ENCODE measurements around the gene COPB2.

Gene COPB2

GRCh38 chr3:139346771-139347170, 42.7 kb downstream of the COPB2 start:
- peaks cover 36% of the 10 kb centered on the region for H3K4me1 ChIP-seq (ENCODE audit: insufficient read depth, low read length, poor library complexity, severe bottlenecking)

DNA sequence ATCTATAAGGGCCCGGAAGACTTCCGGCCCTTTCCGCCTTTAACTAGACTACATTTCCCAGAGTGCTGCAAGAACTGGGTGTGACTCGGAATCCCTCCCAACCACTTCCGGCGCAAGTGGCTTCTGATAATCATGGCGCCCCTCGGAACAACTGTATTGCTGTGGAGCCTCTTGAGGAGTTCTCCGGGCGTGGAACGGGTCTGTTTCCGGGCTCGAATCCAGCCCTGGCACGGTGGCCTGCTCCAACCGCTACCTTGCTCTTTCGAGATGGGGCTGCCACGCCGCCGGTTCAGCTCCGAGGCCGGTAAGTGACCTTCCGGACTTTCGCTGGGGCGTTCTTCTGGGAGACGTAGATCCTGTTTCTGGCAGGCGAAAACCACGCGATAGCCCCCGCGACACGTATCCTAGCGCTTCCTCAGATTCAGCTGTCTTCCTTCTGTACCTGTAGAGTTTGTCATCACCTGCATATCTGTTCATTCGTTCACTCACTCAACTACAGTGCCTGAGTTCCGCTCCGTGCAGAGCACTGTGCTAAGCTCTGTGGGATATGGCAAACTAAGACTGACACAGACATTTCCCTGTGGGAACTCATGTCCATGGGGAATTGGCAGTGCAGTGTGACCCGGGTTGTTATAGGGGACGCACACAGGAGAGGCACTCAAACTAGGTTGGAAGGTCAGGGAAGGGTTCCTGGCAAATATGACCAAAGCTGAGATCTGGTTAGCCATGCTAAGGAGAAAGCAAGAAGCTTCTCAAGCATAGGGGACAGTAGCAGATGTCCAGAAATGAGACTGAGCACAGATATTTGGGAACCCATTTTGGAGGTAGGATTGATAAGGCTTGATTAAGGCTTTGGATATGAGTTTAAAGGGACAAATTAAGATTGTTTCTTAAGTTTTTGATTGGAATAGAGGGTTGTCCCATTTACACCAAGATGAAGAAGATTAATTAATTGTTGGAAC, 45.3 kb downstream of the COPB2 start, which contains the start of gene MRPS22:
TSS of gene MRPS22 (plus strand) at position 126 of the 962 bp plus-strand sequence. CDS start at position 133, 7 bp downstream.
- Histone ChIP-seq H3K4me1 (ENCODE audit: insufficient read depth, low read length, poor library complexity, severe bottlenecking) (peaks cover 42% of the 10 kb centered on the region), H3K9ac (ENCODE audit: low read depth, low read length, poor library complexity, severe bottlenecking) (peak within 1 kb of the TSS; percentile 79), H3K79me2 (ENCODE audit: insufficient read depth, low read length) (peaks cover 43% of the 10 kb centered on the region), H3K9me2 (replicated peaks; ENCODE audit: low read depth, low read length) (no peaks in the 10 kb centered on the region), H3K9me3 (ENCODE audit: insufficient read depth, low read depth, low read length) (no peaks in the 10 kb centered on the region), H3K4me3 (ENCODE audit: low read length, poor library complexity, severe bottlenecking) (peak within 1 kb of the TSS; percentile 85), H3K36me3 (ENCODE audit: insufficient read depth, low read length) (peaks cover 12% of the 10 kb centered on the region; the same call in 1 of the 2 replicates), H2AFZ (ENCODE audit: low read length) (peak within 1 kb of the TSS; percentile 94), H3K4me2 (ENCODE audit: low read depth, low read length, poor library complexity, severe bottlenecking) (peak within 1 kb of the TSS; percentile 97), H4K20me1 (ENCODE audit: insufficient read depth, low read length, poor library complexity, severe bottlenecking) (peaks cover 4% of the 10 kb centered on the region), H3K27me3 (ENCODE audit: insufficient read depth, low read length, poor library complexity, severe bottlenecking) (no peaks in the 10 kb centered on the region), H3F3A (ENCODE audit: low read depth) (no peaks in the 10 kb centered on the region)
- no peak for TF ChIP-seq EZH2phosphoT487 (IDR thresholded peaks at IDR 0.05; ENCODE audit: borderline replicate concordance)
- no peak for TF ChIP-seq CTCF (conservative IDR thresholded peaks at IDR 0.05; ENCODE audit: low read length)

More at GRCh38 chr3:139346771-139347170, 42.7 kb downstream of the COPB2 start:
- H3K9ac ChIP-seq (ENCODE audit: low read depth, low read length, poor library complexity, severe bottlenecking): peak overlapping the region; percentile 49
- H4K20me1 ChIP-seq (ENCODE audit: insufficient read depth, low read length, poor library complexity, severe bottlenecking): peaks cover 4% of the 10 kb centered on the region
- H3K4me3 ChIP-seq (ENCODE audit: low read length, poor library complexity, severe bottlenecking): peak overlapping the region; percentile 85
- H3F3A ChIP-seq (ENCODE audit: low read depth): no peaks in the 10 kb centered on the region
- TF ChIP-seq EZH2phosphoT487 (IDR thresholded peaks at IDR 0.05; ENCODE audit: borderline replicate concordance) (no peak), CTCF (conservative IDR thresholded peaks at IDR 0.05; ENCODE audit: low read length) (no peak)
- H2AFZ ChIP-seq (ENCODE audit: low read length): no peak overlapping the region
- H3K27me3 ChIP-seq (ENCODE audit: insufficient read depth, low read length, poor library complexity, severe bottlenecking): no peaks in the 10 kb centered on the region
- H3K9me3 ChIP-seq (ENCODE audit: insufficient read depth, low read depth, low read length): no peaks in the 10 kb centered on the region
- H3K9me2 ChIP-seq (replicated peaks; ENCODE audit: low read depth, low read length): no peaks in the 10 kb centered on the region
- H3K79me2 ChIP-seq (ENCODE audit: insufficient read depth, low read length): peaks cover 43% of the 10 kb centered on the region
- H3K36me3 ChIP-seq (ENCODE audit: insufficient read depth, low read length): peaks cover 36% of the 10 kb centered on the region; the same call in 1 of the 2 replicates
- peak overlapping the region; percentile 97 for H3K4me2 ChIP-seq (ENCODE audit: low read depth, low read length, poor library complexity, severe bottlenecking)

DNA sequence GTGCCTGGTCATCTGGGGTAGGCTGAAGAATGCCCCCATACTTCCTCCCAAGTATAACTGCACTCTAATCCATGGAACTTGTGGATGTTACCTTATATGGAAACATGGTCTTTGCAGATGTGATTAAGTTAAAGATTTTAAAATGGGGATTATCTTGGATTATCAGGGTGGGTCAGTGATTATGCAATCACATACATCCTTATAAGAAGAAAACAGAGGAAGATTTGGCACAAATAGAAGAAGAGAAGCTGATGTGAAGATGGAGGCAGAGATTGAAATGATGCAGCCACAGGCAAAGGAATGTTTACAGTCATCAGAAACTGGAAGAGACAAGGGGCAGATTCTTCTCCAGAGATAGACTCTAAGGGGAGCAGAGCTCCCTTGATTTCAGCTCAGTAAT, 47.4 kb downstream of the COPB2 start:
- peaks cover 33% of the 10 kb centered on the region for H3K79me2 ChIP-seq (ENCODE audit: insufficient read depth, low read length)
- no peak for TF ChIP-seq EZH2phosphoT487 (IDR thresholded peaks at IDR 0.05; ENCODE audit: borderline replicate concordance)
- TF ChIP-seq CTCF (conservative IDR thresholded peaks at IDR 0.05; ENCODE audit: low read length): no peak
- no peaks in the 10 kb centered on the region for H3K9me3 ChIP-seq (ENCODE audit: insufficient read depth, low read depth, low read length)
- no peaks in the 10 kb centered on the region for H3K9me2 ChIP-seq (replicated peaks; ENCODE audit: low read depth, low read length)
- H3K36me3 ChIP-seq (ENCODE audit: insufficient read depth, low read length): no peaks in the 10 kb centered on the region
- no peaks in the 10 kb centered on the region for H3K27me3 ChIP-seq (ENCODE audit: insufficient read depth, low read length, poor library complexity, severe bottlenecking)
- peak overlapping the region; percentile 9; the same call in 1 of the 2 replicates for H2AFZ ChIP-seq (ENCODE audit: low read length)
- no peak overlapping the region for H3K4me3 ChIP-seq (ENCODE audit: low read length, poor library complexity, severe bottlenecking)
- peaks cover 4% of the 10 kb centered on the region for H4K20me1 ChIP-seq (ENCODE audit: insufficient read depth, low read length, poor library complexity, severe bottlenecking)
- no peaks in the 10 kb centered on the region for H3F3A ChIP-seq (ENCODE audit: low read depth)
- H3K4me2 ChIP-seq (ENCODE audit: low read depth, low read length, poor library complexity, severe bottlenecking): no peak overlapping the region
- peaks cover 46% of the 10 kb centered on the region for H3K4me1 ChIP-seq (ENCODE audit: insufficient read depth, low read length, poor library complexity, severe bottlenecking)
- no peak overlapping the region for H3K9ac ChIP-seq (ENCODE audit: low read depth, low read length, poor library complexity, severe bottlenecking)

Measured in Loucy (cell line).